OCI-LY7 (cell line): Measurements from ENCODE around the gene PGGT1B. TPM values are rescaled to one million over a fixed set of nuclear protein-coding genes. Genes with fewer than 3 reads are reported as not detected.

Source experiments
- BruUV-seq: library from RNA; stranded (reverse); fragments of 400-500 nt; replicated peaks from 2 replicates; lab custom pipeline; 2021; lab: Mats Ljungman, UMichigan
- CTCF ChIA-PET: fragments of 300-600 bp; sonication (Branson Sonifier 250); formaldehyde crosslinking; loops from one replicate; lab custom pipeline; 2022; ENCODE audit warnings: antibody characterized with exemption; ENCODE audit not compliant: unreplicated experiment; lab: Charles Lee
- POLR2A ChIA-PET: fragments of 300-600 bp; sonication (Branson Sonifier 250); formaldehyde crosslinking; loops from one replicate; lab custom pipeline; 2022; ENCODE audit warnings: antibody characterized with exemption; lab: Charles Lee
- DNase-seq: peaks from one replicate; pipeline ENCODE4 v3.0.0-alpha.2; 2015; ENCODE audit warnings: low spot score
- H2AFZ ChIP-seq: fragments of 200-600 bp; sonication (generic), shearing (Covaris generic); 2 replicates; pipeline ENCODE4 v1.6.1; 2014; ENCODE audit warnings: mild to moderate bottlenecking, antibody characterized with exemption, low read length, moderate library complexity
- H3K27ac ChIP-seq: fragments of 200-600 bp; sonication (generic); 2 replicates; pipeline ENCODE4 v1.5.1; 2014; ENCODE audit warnings: mixed run types, low read depth, mild to moderate bottlenecking, moderate library complexity, low read length, inconsistent platforms; ENCODE audit not compliant: poor library complexity, severe bottlenecking
- H3K36me3 ChIP-seq: fragments of 200-600 bp; sonication (generic); 2 replicates; pipeline ENCODE4 v1.6.1; 2014; ENCODE audit warnings: mild to moderate bottlenecking, antibody characterized with exemption, low read length, moderate library complexity, mixed read lengths; ENCODE audit not compliant: insufficient read depth
- H3K4me1 ChIP-seq: fragments of 200-600 bp; sonication (generic); 2 replicates; pipeline ENCODE4 v1.5.1; 2014; ENCODE audit warnings: mild to moderate bottlenecking, low read length; ENCODE audit not compliant: insufficient read depth, poor library complexity, severe bottlenecking
- H3K4me2 ChIP-seq: fragments of 200-600 bp; sonication (generic); 2 replicates; pipeline ENCODE4 v1.6.1; 2014; ENCODE audit warnings: mild to moderate bottlenecking, low read length
- H3K4me3 ChIP-seq: fragments of 200-600 bp; sonication (generic); 2 replicates; pipeline ENCODE4 v1.5.1; 2014; ENCODE audit warnings: mild to moderate bottlenecking, low read depth, low read length; ENCODE audit not compliant: poor library complexity, severe bottlenecking
- H3K79me2 ChIP-seq: fragments of 200-600 bp; sonication (generic); 2 replicates; pipeline ENCODE4 v1.6.1; 2016; ENCODE audit warnings: low read depth, mild to moderate bottlenecking, low read length, moderate library complexity, mixed read lengths; ENCODE audit not compliant: insufficient read depth
- H3K9me2 ChIP-seq: fragments of 200-600 bp; sonication (generic); 2 replicates; pipeline ENCODE4 v1.6.1; 2016; ENCODE audit warnings: mild to moderate bottlenecking, low read length, mixed read lengths; ENCODE audit not compliant: insufficient read depth
- H3K9me3 ChIP-seq: fragments of 200-600 bp; sonication (generic); 2 replicates; pipeline ENCODE4 v1.6.1; 2014; ENCODE audit warnings: mild to moderate bottlenecking, mixed run types, low read length, mixed read lengths
- H4K20me1 ChIP-seq: fragments of 200-600 bp; sonication (generic); 2 replicates; pipeline ENCODE4 v1.6.1; 2014; ENCODE audit warnings: mild to moderate bottlenecking, antibody characterized with exemption, low read length, moderate library complexity, mixed read lengths; ENCODE audit not compliant: insufficient read depth
- EZH2phosphoT487 ChIP-seq: fragments of 200-600 bp; sonication (generic); IDR thresholded peaks from 2 replicates; pipeline ENCODE4 v1.6.1; 2018; ENCODE audit warnings: low read depth, borderline replicate concordance, mild to moderate bottlenecking, mixed run types, antibody characterized with exemption, low read length, moderate library complexity, mixed read lengths
- intact Hi-C: fragments of 100-400 bp; cut with micrococcal nuclease; formaldehyde crosslinking; loops from one replicate; pipeline ENCODE4 v1.10.0; 2022; ENCODE audit not compliant: unreplicated experiment
- total RNA-seq, 2 experiments: library from RNA; depleted of rRNA in 1 of 2; stranded (reverse); fragments of >200 nt in 1 of 2; shearing (Covaris generic) in 1 of 2; gene quantifications; 2 replicates each; pipeline ENCODE4 v1.2.3, GENCODE V29; 2014 to 2022
- TF ChIP-seq, protein P1 (sequence below): fragments of 200-600 bp; sonication (generic); conservative IDR thresholded peaks from 2 replicates; pipeline ENCODE4 v1.5.1; 2014; ENCODE audit warnings: mild to moderate bottlenecking, antibody characterized with exemption, low read length, moderate library complexity, mixed read lengths

The PGGT1B gene
- total RNA-seq, 2 experiments from 2014 or later: 19.7 to 54.7 TPM

DNA sequence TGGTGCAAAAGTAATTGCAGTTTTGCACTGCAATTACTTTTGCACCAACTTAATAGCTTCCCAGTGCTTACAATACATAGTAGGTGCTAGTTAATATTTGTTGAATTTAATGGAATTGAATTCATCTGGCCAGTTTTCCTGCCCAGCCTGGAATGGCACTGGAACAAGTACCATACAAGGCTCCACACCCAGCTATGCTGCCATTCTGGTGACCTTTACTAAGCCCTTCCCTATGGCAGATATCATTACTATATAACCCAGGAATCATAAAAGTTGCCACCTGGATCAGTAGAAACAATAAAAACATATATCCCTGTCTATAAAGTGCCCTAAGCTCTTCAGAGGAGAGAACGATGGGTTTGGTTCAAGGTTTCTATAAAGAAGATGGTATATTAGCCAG is 70.6 kb downstream of the PGGT1B start:
- CTCF ChIA-PET: no interaction called here
- Histone ChIP-seq H3K4me1 (no peaks in the 10 kb centered on the region), H3K9me3 (no peaks in the 10 kb centered on the region), H3K9me2 (no peaks in the 10 kb centered on the region), H4K20me1 (no peaks in the 10 kb centered on the region), H2AFZ (no peak overlapping the region), H3K4me3 (no peak overlapping the region), H3K36me3 (no peaks in the 10 kb centered on the region), H3K27ac (no peak overlapping the region), H3K4me2 (no peak overlapping the region), H3K79me2 (no peaks in the 10 kb centered on the region)
- no TSS peak for BruUV-seq
- intact Hi-C loops: no loop called here
- no peak for DNase-seq
- POLR2A ChIA-PET: interaction anchor here (0.5 to 0.7 kb wide), 2 partner anchors 47 to 59 kb away, joined by 3 read pairs; no protein-coding TSS in a partner anchor
- TF ChIP-seq EZH2phosphoT487: no peak
- TF ChIP-seq, protein P1, sequence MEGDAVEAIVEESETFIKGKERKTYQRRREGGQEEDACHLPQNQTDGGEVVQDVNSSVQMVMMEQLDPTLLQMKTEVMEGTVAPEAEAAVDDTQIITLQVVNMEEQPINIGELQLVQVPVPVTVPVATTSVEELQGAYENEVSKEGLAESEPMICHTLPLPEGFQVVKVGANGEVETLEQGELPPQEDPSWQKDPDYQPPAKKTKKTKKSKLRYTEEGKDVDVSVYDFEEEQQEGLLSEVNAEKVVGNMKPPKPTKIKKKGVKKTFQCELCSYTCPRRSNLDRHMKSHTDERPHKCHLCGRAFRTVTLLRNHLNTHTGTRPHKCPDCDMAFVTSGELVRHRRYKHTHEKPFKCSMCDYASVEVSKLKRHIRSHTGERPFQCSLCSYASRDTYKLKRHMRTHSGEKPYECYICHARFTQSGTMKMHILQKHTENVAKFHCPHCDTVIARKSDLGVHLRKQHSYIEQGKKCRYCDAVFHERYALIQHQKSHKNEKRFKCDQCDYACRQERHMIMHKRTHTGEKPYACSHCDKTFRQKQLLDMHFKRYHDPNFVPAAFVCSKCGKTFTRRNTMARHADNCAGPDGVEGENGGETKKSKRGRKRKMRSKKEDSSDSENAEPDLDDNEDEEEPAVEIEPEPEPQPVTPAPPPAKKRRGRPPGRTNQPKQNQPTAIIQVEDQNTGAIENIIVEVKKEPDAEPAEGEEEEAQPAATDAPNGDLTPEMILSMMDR: no peak

- DNase-seq: no peak
- Histone ChIP-seq H3K4me3 (no peak overlapping the region), H3K4me1 (no peaks in the 10 kb centered on the region), H3K36me3 (no peaks in the 10 kb centered on the region), H3K79me2 (no peaks in the 10 kb centered on the region), H3K9me3 (no peaks in the 10 kb centered on the region), H3K9me2 (no peaks in the 10 kb centered on the region), H3K4me2 (no peak overlapping the region), H3K27ac (no peak overlapping the region), H4K20me1 (no peaks in the 10 kb centered on the region), H2AFZ (no peak overlapping the region)
- TF ChIP-seq EZH2phosphoT487: no peak
- TF ChIP-seq, protein P1: no peak
- CTCF ChIA-PET: no interaction called here
- POLR2A ChIA-PET: no interaction called here
- intact Hi-C loops: no loop called here
- no TSS peak for BruUV-seq
Observed at GRCh38 chr5:115191474-115192031, 71.1 kb downstream of the PGGT1B start.

GRCh38 chr5:115190388-115190787 is 72.3 kb downstream of the PGGT1B start:
- no peaks in the 10 kb centered on the region for H4K20me1 ChIP-seq
- no peaks in the 10 kb centered on the region for H3K79me2 ChIP-seq
- CTCF ChIA-PET: no interaction called here
- no peak overlapping the region for H2AFZ ChIP-seq
- POLR2A ChIA-PET: interaction anchor here (3.8 kb wide), 1 partner anchor 8 kb away, joined by 16 read pairs; no protein-coding TSS in a partner anchor
- TF ChIP-seq, protein P1: no peak
- no peak for TF ChIP-seq EZH2phosphoT487
- BruUV-seq: no TSS peak
- H3K4me3 ChIP-seq: no peak overlapping the region
- intact Hi-C loops: no loop called here
- DNase-seq: no peak
- no peaks in the 10 kb centered on the region for H3K9me3 ChIP-seq
- H3K27ac ChIP-seq: no peak overlapping the region
- H3K4me1 ChIP-seq: no peaks in the 10 kb centered on the region
- no peaks in the 10 kb centered on the region for H3K36me3 ChIP-seq
- H3K9me2 ChIP-seq: no peaks in the 10 kb centered on the region
- no peak overlapping the region for H3K4me2 ChIP-seq
